HG02763 (cell line): ENCODE data around the gene SCYL1.

Source experiments
- ATAC-seq: cut with Tn5 transposase; IDR thresholded peaks from one replicate; pipeline ENCODE4 v1.9.1; 2021; ENCODE audit warnings: mild to moderate bottlenecking, moderate library complexity; ENCODE audit not compliant: unreplicated experiment

Gene SCYL1

DNA sequence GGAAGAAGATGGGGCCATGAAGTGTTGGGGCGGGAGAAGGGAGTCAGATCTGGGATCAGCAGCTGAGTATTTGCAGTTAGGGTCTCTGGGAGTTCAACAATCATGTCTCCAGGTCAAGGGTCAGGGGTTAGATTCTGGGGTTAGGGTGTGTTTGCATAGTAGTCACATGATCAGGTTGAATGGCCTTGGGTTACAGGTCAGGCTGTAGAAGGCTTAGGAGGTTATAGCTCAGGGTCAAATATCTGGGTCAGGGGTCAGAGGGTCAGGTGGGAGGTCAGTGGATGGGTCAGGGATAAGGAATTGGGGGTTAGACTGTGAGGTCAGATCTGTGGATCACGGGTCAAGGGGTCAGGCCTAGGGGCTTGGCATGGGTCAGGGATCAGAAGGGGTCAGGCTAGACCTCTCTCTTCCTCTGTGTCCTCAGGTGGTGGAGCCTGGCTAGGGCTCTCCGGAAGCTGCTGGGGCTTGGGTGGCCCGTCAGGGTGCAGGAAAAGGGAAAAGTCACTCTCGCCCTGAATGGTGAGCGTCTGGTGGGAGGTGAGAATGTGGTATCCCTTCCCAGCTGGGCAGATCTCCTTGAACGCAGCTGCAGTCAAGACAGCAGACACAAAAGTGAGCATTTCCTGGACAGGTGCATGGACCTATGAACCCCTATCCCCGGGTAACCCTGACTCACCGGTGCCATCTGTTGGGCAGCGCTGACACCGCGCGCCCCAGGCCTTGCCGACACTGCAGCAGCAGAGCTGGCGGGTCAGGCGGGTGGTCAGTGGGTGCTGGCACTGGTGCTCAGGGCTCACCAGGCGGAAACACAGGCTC lies 26.9 kb downstream of the SCYL1 start:
- ATAC-seq, result no peak

DNA sequence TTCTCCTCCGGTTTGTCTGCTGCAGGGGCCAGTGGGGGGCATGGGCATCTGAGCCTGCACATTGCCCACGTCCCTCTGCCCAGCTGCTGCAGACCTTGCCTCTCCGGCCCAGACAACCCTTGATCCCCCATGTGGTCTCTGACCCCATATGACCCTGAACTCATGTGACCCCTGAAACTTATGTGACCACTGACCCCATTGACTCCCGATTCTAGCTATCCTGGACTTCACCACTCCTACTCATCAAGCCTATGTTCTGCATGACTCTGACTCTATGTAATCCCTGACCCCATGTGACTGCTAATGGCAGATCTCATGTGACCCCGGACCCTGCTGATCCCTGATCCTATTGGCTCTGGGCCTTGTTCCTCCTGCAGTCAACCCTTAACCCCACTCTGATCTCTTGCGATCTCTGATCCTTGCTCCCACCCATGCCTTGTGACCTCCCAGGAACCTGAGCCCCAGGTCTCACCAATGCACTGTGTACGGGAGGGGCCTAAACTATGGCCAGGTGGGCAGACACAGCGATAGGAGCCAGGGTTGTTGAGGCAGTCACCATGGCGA lies 27.6 kb downstream of the SCYL1 start:
- ATAC-seq, result no peak

DNA sequence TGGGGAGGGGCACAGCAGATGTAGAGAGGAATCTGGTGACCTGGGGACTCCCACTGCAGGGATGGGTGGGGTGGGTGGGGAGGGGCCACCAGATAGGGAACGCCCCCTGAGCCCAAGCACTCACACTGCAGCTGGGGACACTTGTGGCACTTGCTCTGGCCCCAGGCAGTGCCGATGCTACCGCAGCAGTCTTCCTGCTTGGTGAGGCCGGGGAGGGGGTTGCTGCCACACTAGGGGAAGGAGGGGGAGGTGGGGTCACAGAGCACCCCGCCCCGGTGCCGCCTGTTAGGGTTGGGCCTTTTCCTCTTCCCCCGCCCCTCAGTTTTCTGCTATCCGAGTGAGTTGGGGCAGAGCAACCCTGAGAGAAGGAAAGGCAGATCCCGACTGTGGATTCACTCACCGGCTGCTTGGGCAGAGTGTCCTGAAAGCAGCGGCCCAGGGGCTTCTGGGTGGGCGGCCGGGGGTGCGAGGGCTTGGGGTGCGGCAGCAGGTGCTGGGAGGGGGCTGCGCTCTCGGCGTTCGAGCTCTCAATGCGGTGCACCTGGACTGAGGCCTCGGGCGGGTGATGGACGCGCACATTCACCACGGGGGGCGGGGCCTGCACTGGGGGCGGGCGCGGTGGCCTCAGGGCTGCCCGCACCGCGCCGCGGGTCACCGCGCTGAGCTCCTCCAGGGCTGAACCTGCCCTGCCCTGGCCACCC lies 28.6 kb downstream of the SCYL1 start:
- ATAC-seq, result no peak

DNA sequence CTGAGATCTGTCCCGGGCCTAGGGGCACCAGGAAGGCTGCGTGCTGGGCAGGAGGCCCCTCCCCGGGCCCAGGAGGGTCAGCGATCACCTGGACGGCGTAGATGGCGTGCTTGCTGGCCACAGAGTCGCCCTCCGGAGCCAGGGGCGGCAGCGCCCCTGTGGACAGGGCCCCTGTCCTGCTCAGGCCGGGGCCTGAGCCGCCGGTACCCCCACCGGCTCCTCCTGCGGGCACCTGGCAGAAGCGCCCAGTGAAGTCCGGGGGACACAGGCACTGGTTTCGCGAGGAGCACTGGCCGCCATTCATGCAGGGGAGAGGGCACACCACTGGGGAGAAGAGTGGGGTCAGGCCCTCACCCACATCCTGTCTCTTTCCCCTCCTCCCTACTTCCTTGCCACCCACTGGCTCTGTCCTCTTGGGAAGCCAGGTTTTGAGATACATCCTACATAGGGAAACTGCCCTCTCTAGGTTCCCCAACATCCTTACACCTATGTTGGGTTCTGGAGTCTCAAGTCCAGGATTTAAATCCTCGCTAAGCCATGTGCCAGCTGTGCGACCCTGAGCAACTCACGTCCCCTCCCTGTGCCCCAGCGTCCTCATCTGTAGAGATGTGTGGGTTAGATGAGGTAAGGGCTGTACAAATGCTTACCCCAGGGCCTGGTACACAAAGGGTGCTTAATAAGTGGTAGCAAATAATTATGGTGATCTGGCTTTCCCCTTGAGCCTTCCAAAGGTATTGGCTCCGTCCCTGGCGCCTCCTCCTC lies 29.4 kb downstream of the SCYL1 start:
- ATAC-seq, result no peak

DNA sequence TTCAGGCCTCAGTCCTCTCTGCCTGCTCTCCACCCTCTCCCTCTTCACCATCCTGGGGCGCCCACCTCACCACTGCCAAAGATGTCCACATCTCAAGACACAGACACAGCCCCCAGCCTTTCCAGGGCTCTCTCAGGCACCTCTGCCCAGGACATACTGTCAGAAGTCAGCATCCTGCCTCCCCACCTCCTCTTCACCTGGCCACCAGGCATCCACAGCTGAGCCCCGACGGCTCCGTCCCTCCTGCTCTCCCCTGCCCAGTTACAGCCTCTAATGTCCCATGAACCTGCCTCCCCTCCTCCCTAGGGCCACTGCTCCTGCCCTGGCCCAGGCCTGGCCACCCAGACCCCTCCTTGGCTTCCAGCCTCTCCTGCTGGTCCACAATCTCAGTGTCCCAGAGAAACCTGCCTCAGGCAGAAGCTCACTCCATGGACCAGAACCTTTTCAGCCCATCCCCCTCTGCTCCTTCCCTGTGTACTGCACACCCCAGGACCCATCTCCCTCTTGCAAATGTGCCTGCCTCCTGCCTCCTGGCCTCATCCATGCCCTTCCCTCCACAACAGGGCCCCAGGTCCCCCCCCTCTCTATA lies 30.1 kb downstream of the SCYL1 start:
- ATAC-seq, result no peak

DNA sequence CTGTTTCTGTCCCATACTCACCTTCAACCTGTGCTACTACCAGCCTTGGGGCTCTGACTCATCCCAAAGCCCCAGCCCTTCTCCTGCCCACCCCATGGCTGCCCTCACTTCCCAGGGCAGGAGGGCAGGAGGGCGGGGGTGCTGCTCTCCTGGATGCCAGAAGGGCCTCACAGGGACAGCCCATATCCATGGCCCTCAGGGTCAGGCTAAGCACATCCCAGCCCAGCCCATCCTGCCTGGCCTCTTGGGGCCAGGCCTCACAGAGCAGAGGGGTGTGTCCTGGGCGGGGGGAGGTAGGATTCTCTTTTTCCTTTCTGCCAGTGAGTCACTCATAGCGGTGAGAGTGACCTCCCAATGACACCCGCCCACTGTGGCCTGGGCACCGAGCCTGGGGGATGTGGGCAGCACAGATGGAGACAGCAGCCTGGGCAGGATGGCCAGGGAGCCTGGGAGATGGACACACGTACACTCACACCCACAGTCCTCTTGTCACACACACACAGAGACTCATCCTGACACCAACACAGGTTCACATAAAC lies 30.9 kb downstream of the SCYL1 start:
- ATAC-seq, result no peak

DNA sequence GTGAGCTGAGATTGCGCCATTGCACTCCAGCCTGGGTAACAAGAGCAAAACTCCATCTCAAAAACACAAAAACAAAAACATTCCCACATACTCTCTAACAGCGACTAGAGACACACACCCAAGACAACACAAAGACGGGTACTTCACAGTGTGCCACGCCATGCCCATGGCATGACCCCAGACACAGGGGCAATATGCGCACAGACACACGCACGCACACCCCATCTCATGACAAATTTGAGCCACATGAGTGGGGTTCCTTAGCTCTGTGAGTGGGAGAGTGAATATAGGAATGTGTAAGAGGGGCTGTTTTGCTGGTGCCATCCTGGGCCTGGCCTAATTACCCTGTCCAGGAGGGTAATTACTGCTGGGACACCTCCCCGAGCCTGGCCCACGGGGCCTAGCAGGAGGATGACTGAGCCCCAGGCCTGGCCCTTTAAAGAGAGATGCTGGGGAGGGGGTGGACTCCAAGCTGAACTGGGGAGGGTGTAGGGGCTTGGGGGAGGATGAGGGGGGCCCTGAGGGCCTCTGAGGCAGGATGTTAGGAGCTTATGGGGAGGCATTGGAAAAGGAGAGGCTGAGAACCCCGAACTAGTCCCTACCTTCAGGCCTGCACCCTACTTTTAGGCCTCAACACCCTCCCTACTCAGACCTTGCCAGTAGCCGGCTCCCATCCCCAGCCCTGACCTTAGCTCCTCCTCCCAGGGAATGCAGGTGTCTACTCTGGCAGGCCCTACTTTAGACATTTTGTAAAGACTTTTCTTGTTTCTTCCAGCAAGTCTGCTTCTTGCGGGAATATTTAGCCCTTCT lies 31.8 kb downstream of the SCYL1 start:
- no peak for ATAC-seq

DNA sequence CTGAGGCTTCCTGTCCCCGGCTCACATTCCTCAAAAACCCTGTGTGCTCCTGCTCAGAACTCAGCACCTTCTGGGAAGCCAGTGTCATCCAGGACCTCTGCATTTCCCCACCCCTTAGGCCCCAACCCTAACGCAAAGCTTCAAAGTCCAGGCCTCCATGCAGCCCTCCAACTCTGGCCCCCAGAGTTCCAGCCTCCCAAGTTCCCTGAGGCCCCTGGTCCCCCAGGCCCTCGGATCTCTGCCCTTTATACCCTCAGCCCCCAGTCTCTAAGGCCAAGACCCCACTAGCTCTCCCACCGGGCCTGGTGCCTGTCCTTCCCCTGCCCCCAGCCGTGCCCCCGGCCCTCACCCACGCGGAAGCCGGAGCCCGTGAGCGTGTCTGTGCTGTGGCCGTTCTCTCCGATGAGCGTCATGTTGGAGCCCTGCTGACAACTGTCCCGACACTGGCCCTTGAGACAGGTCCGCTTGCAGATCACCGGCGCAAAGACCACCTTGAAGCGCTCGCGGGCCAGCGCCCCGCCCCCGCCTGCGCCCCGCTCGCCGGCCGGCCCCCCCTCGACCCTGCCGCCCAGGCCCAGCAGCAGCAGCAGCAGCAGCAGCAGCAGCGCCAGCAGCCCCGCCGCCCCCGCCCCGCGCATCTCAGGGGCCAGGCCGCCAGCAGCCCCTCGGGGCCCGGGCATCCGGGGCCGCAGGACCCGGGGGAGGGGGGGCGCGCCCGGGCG lies 32.6 kb downstream of the SCYL1 start:
- no peak for ATAC-seq

DNA sequence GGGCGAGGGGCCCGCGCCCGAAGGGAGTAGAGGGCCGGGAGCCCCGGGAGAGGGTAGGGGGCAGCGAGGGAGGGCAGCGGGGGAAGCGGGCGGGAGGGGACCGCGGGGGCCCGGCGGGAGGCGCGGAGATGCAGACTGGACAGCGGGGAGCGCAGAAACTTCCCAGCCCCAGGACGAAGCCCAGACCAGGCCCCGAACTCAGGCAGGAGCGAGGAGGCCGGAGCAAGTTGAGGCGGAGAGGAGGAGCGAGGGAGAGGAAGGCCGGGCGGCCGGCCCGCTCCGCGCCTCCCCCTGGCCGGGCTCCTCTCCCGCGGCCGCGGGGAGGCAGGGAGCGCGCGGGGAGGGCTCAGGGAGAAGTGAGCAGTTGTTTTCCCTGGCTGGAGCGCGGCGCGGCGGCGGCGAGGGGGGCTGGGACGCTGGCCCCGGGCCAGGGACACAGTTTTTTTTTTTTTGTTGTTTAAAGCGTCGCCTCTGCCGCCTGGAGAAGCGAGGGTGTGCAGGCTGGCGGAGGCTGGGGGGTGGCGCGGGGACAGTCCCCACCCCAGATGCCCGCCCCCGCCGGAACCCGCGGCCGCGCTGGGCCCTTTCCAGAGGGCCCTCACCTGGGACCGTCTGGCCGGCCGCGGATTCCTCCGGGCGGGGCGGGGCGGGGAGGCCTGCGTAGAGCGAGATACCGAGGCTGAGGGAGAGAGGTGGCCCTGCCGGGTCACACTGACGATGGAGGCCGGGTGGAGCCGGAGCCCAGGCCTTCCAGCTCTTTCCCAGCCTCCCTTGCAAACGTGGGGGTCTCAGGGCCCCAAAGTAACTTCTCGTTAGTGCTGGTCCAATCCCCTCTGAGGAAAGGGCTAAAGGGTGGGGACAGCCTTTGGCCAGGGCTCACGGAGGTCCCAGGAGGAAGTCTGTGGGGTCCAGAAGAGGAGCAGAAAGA lies 33.4 kb downstream of the SCYL1 start, which contains the start of gene LTBP3:
Gene LTBP3, minus strand, starts transcription at position 358 of the 928 bp plus-strand sequence. CDS start 400 bp downstream, outside the sequence.
- ATAC-seq, result no peak

DNA sequence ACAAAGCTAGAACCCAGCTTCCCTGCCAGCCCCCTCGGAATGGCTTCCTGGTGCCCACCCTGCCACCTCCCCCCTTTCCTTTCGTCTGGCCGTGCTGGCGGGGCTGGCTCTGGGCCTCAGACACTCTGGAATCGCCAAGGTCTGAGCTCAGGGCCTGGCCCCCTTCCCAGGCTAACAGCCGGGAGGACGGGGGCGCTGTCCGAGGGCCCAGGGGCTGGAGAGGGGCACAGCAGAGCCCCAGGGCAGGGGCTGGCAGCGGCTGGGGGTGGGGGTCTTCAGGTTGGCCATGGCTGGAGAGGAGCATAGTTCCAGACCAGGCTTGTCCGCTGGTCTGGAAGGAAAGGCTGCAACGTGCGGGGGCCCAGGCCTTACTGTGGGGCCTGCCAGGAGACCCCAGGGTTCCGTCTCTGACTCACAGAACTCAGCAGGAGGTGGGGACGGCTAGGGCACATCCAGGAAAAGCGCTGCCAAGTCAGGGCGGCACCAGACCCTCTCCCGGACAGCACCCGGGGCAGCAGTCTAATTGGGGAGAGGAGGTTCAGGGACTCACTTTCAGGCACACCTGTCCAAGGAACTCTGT lies 34.1 kb downstream of the SCYL1 start:
- ATAC-seq, result no peak

DNA sequence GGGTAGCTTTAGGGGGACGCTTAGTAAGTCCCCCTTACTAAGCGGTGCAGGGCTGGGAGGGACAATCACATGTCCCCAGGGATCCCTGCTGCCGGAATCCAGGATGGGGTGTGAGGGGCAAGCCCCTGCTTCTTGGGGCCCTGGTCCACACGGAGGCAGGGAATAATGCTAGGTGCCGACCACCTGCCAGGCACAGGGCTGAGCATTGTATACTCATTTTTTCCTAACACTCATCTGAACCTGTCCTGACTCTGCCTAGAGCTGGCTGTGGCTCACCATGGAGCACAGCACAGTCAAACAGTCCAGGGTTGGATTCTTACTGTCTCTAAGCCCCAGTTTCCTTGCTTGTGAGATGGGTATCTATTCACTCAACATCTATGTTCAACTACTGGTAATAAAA lies 34.7 kb downstream of the SCYL1 start:
- no peak for ATAC-seq

DNA sequence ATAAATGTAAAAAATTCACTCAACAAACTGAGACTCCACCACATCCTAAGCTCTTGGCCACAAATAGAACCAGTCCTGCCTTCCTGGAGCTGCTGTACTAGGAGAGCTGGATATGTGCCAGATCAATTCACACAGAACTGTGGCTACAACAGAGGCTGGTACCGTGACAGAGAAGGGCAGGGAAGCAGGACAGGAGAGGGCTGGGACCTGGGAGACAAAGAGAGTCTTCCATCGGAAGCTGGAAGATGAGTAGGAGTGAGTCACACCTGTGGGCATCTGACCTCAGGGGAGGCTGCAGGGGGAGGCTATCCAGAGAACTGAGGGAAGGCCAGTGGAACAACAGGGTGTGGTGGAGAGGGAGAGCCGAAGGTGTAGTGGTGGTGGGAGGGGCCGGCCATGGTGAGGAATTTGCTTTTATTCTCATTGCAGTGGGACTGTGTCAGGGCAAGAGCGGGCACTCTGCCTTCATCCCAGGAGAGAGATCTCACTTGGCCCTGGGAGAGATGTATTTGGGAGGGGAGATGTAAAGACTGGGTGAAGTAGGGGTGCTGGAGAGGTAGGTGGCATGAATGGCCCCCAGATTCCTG lies 35.2 kb downstream of the SCYL1 start:
- ATAC-seq, result no peak

DNA sequence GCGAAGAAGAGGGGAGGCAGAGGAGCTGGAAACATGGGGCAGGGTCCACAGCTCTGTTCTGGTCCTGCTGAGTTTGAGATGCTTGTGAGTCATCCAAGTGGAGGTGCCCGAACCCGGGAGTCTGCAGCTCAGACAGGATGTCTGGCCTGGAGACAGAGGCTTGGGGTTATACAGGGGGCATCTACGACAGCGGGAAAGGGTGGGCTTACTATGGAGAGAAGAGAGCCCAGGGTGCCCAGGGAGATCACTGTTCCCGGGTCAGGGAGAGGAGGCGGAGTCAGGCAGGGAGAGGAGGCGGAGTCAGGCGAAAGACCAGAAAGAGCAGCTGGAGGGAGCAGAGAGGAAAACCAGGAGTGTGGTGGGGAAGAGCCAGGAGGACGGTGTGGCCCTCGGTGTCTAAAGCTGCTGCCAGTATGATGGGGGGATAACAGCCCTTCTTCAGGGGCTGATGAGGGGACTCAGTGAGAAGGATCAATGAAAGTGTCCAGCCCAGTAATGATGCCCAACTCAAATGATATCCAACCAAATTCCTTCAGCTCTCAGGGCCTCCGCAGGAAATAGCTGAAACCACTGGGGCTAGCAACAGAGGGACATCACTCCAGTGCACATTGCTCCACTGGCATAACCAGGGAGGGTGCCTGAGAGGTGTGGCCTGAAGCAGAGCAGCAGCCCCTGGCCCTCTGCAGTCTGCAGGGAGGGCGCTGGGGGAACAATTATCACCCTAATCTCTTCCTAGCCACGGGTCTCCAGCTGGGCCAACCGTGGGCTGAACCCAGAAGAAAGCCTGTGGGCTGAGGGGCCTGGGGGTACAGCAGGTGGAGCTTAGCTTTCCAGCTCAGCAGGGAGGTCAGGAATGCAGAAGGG lies 35.9 kb downstream of the SCYL1 start:
- no peak for ATAC-seq

DNA sequence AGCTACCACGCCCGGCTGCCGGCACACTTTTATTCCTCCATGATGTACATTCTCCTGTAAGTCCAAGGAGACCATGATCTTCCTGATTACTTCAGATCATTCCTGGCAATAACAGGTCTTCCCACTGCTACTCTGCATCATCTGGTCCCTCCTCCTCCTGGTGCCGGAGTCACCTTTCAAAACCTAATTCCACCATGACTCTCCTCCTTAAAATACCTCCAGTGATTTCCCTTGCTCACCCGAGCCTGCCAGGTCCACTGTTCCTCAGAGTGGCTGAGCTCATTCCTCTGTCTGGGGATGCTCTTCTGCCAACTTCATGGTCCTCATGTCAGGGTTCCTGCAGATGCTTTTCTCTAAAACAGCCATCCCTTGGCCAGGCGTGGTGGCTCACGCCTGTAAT lies 37.1 kb downstream of the SCYL1 start:
- ATAC-seq, result no peak

DNA sequence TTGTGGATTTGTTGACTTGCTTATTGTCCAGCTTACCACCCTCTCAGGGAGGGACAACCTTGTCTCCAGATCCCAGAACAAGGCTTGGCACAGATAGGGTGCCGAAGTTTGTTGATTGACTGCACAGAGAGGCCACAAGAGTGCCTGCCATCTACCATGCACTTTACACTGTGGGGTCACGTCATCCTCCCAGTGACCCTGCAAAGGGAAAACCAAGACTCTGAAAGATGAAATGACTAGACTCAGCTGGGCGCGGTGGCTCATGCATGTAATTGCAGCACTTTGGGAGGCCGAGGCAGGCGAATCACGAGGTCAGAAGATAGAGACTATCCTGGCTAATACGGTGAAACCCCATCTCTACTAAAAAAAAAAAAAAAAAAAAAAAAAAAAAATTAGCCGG lies 37.9 kb downstream of the SCYL1 start:
- no peak for ATAC-seq

DNA sequence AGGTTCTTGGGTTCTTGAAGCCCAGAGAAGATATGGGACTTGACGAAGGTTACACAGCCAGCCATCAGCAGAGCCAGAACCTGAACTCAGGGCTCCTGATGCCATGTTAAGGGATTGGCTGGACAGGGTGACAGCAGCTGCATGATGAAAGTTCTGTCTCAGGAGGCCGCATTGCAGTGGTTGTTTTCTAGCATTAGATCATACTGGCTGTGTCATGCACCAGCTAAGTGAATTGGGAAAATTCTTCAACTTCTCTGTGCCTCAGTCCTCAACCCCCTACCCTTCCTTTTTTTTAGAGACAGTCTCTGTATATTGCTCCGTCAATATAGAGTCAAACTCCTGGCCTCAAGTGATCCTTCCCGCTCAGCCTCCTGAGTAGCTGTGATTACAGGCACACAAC lies 38.7 kb downstream of the SCYL1 start:
- no peak for ATAC-seq
